GM15510 (cell line): ENCODE results near the gene EIF1AD.

Experiments
- POLR2A ChIP-seq: IDR thresholded peaks from 3 replicates; pipeline ENCODE4 v1.6.1; 2011; ENCODE audit warnings: borderline replicate concordance; ENCODE audit not compliant: insufficient read length; ENCODE audit errors: extremely low read depth

Gene EIF1AD

GRCh38 chr11:66012946-66013761, 11.2 kb upstream of the EIF1AD start:
- TF ChIP-seq POLR2A: no peak

DNA sequence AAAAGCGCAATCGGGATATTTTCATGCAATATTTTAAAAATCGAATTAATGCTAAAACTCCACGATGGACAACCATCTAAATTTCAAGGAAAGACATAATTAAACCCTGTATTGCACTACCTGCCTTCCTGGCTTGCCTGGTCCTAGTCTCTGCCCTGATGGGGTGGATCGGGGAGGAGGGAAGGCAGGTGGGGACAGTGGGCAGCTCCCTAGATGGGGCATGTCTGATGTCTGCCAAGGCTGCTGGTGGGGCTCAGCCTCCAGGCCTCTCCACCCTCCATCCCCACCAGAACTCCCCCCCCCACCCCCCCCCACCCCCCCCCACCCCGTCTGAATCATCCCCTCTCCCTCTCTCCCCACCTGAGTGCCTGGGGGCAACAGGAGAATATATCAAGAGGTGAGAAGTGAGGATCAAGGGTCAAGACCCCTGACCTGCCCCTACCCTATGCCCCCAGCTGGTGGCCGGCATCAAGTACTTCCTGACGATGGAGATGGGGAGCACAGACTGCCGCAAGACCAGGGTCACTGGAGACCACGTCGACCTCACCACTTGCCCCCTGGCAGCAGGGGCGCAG, 10.5 kb upstream of the EIF1AD start:
- no peak for TF ChIP-seq POLR2A

GRCh38 chr11:66011785-66012303, 9.9 kb upstream of the EIF1AD start, which contains the start of gene CST6:
CST6 (plus strand) TSS chr11:66012008; CDS start chr11:66012045, 37 bp downstream.
- TF ChIP-seq POLR2A: no peak

- TF ChIP-seq POLR2A: no peak
These were observed 9.4 kb upstream of the EIF1AD start for GRCh38 chr11:66011239-66011784.

- no peak for TF ChIP-seq POLR2A
These were observed 6.6 kb upstream of the EIF1AD start for GRCh38 chr11:66008468-66009101.

DNA sequence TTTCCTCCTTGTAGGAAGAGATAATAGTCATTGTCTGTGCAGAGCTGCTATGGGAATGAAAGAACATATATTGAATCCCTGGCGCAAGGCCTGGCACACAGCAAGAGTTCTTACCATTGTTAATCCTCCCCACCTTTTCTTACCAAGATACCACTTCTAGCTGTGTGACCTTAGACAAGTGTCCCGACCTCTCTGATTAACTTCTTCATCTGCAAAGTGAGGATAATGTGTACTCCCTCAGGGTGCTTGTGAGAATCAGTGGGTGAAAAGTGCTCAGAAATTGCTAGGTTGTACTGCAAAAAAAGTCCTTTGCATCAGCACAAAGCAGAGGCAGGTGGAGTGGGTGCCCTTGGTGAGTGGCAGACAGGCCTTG, 6.1 kb upstream of the EIF1AD start:
- TF ChIP-seq POLR2A: no peak

DNA sequence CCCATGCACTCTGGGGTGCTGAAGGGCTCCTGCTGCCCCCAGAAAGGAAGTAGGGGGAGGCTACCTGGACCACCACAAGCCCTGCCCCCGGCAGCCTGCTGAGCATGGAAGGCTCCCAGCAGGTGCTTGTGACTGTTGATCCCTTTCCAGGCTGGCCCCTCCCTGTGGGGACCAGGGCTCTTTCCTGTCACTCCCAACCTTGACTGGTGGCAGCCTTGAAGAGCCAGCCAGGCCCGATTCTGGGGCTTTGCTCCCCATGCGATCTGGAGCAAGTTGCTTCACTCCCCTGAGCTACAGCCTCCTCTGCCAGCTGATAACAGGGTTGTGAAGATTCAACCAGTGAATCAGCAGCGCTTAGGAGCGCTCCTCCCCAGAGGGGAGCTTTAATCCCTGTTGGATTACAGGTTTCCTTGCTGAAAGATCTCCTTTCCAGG, 5.3 kb upstream of the EIF1AD start:
- TF ChIP-seq POLR2A: no peak

- TF ChIP-seq POLR2A: no peak
These were observed 4.9 kb upstream of the EIF1AD start for GRCh38 chr11:66006891-66007176.

DNA sequence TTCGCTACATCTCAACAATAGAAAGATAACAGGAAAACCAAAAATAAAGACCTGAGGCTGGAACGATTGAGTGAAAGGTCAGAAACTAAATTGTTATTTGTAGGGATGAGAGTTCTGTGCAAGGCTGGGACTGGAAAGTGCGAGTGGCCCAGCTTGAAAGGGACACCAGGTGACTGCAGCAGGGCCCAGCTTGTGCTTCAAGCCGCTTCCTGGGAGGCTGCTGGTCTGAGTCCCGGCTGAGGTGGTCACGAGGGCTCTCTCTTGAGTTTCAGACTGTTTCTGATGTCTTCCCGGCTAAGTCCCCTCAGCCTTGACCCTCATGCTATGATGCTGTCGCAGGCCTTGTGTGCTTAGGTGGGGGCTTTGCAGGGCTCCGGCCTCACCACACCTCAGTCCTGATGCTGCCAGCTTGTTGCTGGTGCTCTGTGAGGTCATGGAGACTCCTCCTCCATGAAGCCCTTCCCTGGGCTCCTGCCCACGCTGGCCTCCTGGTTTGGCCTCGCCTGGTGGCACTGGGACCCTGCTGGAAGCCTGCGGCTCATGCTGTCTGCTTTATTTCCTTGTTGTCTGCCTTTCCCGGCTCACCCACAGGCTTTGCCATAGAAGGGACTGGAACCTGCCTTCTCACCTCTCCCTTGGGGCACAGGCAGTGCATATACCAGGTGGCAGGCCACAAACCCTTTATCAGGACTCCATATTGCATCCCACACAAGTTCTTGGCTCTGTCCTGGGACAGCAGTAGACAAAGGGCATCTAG, 4.4 kb upstream of the EIF1AD start:
- no peak for TF ChIP-seq POLR2A

- TF ChIP-seq POLR2A: no peak
These were observed 2.2 kb upstream of the EIF1AD start for GRCh38 chr11:66004186-66004585.

GRCh38 chr11:66003291-66003690, 1.3 kb upstream of the EIF1AD start:
- no peak for TF ChIP-seq POLR2A

DNA sequence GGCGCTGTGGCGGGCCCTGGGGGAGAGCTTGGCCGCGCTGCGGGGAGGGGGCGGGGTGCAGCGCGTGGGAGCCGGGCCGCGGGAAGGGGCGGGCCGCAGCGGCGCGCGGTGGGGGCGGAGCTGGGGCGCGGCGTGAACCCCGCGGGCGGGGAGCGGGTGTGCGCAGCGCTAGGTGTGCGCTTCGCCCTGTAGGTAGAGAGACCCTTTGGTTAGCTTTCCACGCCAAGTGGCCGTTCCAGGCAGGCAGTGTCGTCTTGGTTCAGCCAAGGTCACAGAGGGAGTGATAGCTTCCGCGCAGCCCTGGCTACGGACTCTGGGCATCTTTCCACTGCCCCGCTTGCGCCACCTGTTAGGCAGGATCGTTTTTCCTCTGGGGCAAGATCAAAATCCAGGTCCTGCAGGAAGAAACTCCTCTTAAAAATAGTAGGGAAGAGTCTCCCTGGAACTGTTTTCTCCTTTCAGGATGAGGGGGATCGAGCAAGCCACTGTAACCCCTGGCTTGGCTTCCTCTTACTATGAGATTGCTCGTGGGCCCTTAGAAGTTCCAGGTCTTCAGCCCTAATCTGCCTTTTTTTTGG, 780 bp upstream of the EIF1AD start:
- TF ChIP-seq POLR2A: peak; percentile 37

GRCh38 chr11:65997286-65997685, 4.7 kb downstream of the EIF1AD start:
- no peak for TF ChIP-seq POLR2A

DNA sequence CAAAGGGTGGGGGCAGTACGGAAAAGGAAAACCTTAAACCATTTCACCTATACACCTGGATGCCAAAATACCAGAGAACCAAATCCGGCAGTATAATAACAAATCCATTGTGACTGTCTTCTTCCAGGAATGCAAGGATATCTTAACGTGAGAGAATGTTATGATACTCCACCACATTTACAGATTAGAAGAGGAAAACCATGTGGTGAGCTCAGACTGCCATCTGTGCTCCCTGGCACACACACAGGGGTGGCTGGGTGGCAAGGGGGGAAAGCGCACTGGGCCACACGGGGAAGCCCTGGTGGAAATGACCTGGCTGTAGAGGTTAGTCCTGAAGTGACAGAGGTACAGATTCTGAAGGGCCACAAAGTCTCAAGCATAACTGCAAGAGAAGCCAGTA, 9.9 kb downstream of the EIF1AD start:
- TF ChIP-seq POLR2A: no peak

- TF ChIP-seq POLR2A: no peak
These were observed 13.0 kb downstream of the EIF1AD start for GRCh38 chr11:65988791-65989592.

DNA sequence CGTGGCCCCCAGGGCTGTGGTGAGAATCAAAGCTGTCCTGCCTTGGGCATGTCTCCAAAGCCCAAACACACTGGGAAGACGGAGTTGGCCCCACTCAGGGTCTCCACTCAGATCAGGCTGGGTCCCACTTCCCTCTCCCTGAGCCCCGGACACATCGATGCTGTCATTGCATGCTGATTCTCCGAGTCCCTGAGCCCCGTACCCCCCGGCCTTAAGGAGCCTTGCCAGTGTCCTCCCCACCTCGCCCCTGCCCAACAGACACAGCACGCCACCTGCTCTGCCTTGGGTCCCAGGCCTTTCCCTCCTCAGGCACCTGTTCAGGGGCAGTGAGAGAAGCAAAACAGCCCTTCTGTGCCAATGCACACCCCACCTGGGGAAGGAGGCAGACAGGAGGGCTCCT, 14.6 kb downstream of the EIF1AD start:
- no peak for TF ChIP-seq POLR2A
